DOHH2 (cell line): ENCODE results near the gene CDH4.

Experiments
- H3F3A ChIP-seq: fragments of 200-600 bp; sonication (generic), shearing (Covaris generic); 2 replicates; pipeline ENCODE4 v1.6.0; 2016; ENCODE audit warnings: antibody characterized with exemption, mild to moderate bottlenecking; ENCODE audit not compliant: control insufficient read depth, insufficient read depth
- H3K27ac ChIP-seq: fragments of 200-600 bp; sonication (generic); 2 replicates; pipeline ENCODE4 v1.5.1; 2014; ENCODE audit warnings: low read depth, mild to moderate bottlenecking, low read length, moderate library complexity
- H3K27me3 ChIP-seq: fragments of 200-600 bp; sonication (generic); 2 replicates; pipeline ENCODE4 v1.6.1; 2014; ENCODE audit warnings: mild to moderate bottlenecking, low read length, mixed read lengths; ENCODE audit not compliant: control insufficient read depth
- H3K36me3 ChIP-seq: fragments of 200-600 bp; sonication (generic); 2 replicates; pipeline ENCODE4 v1.6.1; 2014; ENCODE audit warnings: mild to moderate bottlenecking, low read length, moderate library complexity, mixed read lengths; ENCODE audit not compliant: control insufficient read depth
- H3K4me1 ChIP-seq: fragments of 200-600 bp; sonication (generic); 2 replicates; pipeline ENCODE4 v1.6.1; 2014; ENCODE audit warnings: mild to moderate bottlenecking, low read length, mixed read lengths; ENCODE audit not compliant: control insufficient read depth
- H3K4me2 ChIP-seq: fragments of 200-600 bp; sonication (generic); 2 replicates; pipeline ENCODE4 v1.6.0; 2014; ENCODE audit warnings: mild to moderate bottlenecking, low read length, moderate library complexity
- H3K4me3 ChIP-seq: fragments of 200-600 bp; sonication (generic); 2 replicates; pipeline ENCODE4 v1.5.1; 2014; ENCODE audit warnings: mild to moderate bottlenecking, low read length, mixed read lengths
- H3K79me2 ChIP-seq: fragments of 200-600 bp; sonication (generic); 2 replicates; pipeline ENCODE4 v1.6.1; 2014; ENCODE audit warnings: mild to moderate bottlenecking, low read length, mixed read lengths; ENCODE audit not compliant: control insufficient read depth
- H3K9me2 ChIP-seq: fragments of 200-600 bp; sonication (generic); replicated peaks from 2 replicates; pipeline ENCODE4 v1.6.1; 2014; ENCODE audit warnings: mild to moderate bottlenecking, low read length, mixed read lengths; ENCODE audit not compliant: control insufficient read depth
- H3K9me3 ChIP-seq: fragments of 200-600 bp; sonication (generic); 2 replicates; pipeline ENCODE4 v1.6.1; 2014; ENCODE audit warnings: antibody characterized with exemption, low read length, mixed read lengths; ENCODE audit not compliant: control insufficient read depth, insufficient read depth
- H4K20me1 ChIP-seq: fragments of 200-600 bp; sonication (generic); 2 replicates; pipeline ENCODE4 v1.6.0; 2014; ENCODE audit warnings: low read depth, mild to moderate bottlenecking, antibody characterized with exemption, low read length, moderate library complexity; ENCODE audit not compliant: control insufficient read depth, insufficient read depth
- CTCF ChIP-seq: fragments of 200-600 bp; sonication (generic); IDR thresholded peaks from one replicate; pipeline ENCODE4 v1.5.1; 2014; ENCODE audit warnings: antibody characterized with exemption, mild to moderate bottlenecking, low read depth, low read length; ENCODE audit not compliant: poor library complexity, severe bottlenecking
- EZH2phosphoT487 ChIP-seq: fragments of 200-600 bp; sonication (generic); IDR thresholded peaks from 2 replicates; pipeline ENCODE4 v1.6.1; 2017; ENCODE audit warnings: borderline replicate concordance, mild to moderate bottlenecking, antibody characterized with exemption, low read length, moderate library complexity, mixed read lengths

The CDH4 gene

DNA sequence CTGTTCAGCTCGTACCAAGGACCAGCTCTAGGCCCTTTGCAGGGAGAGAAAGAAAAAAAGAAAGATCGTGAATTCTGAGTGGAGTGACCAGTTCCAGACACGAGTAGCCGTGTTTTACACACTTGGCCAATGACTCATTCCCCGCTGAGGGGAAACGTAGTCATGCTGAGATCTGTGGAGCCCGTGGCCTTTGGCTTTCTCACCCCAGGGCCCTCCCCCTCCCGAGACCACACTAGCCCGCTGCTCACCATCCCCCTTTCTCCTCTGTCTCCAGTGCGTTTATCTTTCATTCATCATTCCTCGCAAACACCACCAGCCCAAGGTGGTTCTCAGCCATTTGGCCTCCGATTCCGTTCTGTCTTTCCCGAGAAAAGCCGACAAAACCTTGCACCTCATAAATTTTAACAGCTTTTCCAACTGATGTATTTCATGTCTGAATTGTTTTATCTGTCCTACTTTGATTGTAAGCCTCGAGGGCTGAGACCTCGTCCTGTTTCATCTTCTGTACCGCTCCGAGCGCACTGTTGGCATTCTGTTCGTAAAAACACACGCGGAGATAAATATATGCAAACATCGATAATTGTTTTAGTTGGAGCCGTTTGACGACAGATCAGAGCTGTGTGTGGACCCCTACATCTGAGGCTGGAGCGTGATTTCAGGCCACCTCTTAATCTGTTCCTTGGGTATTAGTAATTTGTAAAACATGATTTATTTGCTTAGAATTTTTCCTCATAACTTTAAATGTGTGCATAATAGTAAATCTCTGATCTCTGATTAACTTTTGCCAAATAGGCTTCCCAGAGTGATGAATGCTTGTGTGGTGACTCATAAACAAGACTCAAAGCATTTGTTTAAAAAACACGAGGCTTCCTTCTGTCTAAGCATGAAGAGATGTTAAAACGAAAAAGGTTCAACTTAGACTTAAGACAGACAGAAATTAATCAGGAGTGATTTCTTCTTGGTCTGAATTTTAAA, 336.6 kb downstream of the CDH4 start:
- Histone ChIP-seq H3K4me1 (no peaks in the 10 kb centered on the region), H3K27ac (no peak overlapping the region), H3K27me3 (no peaks in the 10 kb centered on the region), H3K36me3 (no peaks in the 10 kb centered on the region), H3K9me2 (no peaks in the 10 kb centered on the region), H3K4me2 (no peak overlapping the region), H3K79me2 (no peaks in the 10 kb centered on the region), H3K9me3 (peaks cover 7% of the 10 kb centered on the region; the same call in 1 of the 2 replicates), H3K4me3 (no peak overlapping the region), H4K20me1 (no peaks in the 10 kb centered on the region), H3F3A (no peaks in the 10 kb centered on the region)
- TF ChIP-seq CTCF (no peak), EZH2phosphoT487 (no peak)

DNA sequence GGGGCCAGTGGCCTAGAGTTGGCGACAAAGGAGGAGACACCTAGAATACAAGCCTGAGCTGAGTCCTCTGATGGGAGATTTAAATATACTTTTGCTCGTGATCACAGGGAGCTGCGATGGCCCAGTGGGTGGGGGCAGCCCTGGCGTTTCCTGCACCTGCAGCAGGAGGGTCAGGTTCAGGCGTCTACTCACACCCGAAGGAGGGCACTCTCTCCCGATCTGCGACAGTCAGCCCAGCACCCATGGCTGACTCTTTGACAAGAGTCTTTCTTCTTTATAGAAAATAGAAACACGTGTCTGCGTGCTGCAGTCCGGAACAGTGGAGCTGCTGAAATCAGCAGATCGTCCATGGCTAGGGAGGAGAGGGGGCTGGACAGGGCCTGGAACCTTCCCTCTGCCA, 338.2 kb downstream of the CDH4 start:
- Histone ChIP-seq H3K27me3 (no peaks in the 10 kb centered on the region), H3K4me1 (no peaks in the 10 kb centered on the region), H3K4me2 (no peak overlapping the region), H4K20me1 (no peaks in the 10 kb centered on the region), H3F3A (no peaks in the 10 kb centered on the region), H3K9me3 (peaks cover 7% of the 10 kb centered on the region; the same call in 1 of the 2 replicates), H3K79me2 (no peaks in the 10 kb centered on the region), H3K36me3 (no peaks in the 10 kb centered on the region), H3K27ac (no peak overlapping the region), H3K9me2 (no peaks in the 10 kb centered on the region), H3K4me3 (no peak overlapping the region)
- TF ChIP-seq CTCF = no peak
- TF ChIP-seq EZH2phosphoT487 = no peak

DNA sequence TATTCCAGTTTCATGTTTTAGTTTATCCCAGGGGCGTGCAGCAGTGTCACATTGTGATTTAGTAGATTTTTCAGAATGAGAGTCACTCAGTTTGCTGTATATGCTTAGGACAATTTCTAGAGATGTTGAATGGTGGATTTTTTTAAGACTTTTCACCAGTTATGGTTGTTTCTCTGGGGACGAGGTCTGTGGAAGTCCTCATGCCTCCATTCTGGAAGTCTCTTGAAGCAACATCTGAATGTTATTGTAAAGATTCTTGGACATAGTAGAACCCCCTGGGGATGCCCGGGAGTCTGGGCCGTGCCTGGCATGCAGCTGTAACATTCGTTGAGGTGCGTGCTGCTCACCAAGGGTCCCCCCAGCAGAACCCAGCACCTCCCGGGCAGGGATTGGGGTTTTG, 341.5 kb downstream of the CDH4 start:
- H3K4me1 ChIP-seq = no peaks in the 10 kb centered on the region
- H3K79me2 ChIP-seq = no peaks in the 10 kb centered on the region
- H3K27me3 ChIP-seq = no peaks in the 10 kb centered on the region
- H4K20me1 ChIP-seq = no peaks in the 10 kb centered on the region
- no peak overlapping the region for H3K27ac ChIP-seq
- TF ChIP-seq CTCF (no peak), EZH2phosphoT487 (no peak)
- H3K9me3 ChIP-seq = peaks cover 10% of the 10 kb centered on the region; the same call in 1 of the 2 replicates
- H3K4me3 ChIP-seq = no peak overlapping the region
- no peaks in the 10 kb centered on the region for H3F3A ChIP-seq
- H3K9me2 ChIP-seq = no peaks in the 10 kb centered on the region
- H3K36me3 ChIP-seq = no peaks in the 10 kb centered on the region
- H3K4me2 ChIP-seq = no peak overlapping the region
